Fibroblast of skin of back (primary cell): Measurements from ENCODE around the gene ATP5F1D.

Experiments used
- DNase-seq: peaks from one replicate; pipeline ENCODE4 v3.0.0-alpha.2; 2013

ATP5F1D gene

GRCh38 chr19:1270854-1271527, 29.4 kb downstream of the ATP5F1D start:
- DNase-seq: no peak

DNA sequence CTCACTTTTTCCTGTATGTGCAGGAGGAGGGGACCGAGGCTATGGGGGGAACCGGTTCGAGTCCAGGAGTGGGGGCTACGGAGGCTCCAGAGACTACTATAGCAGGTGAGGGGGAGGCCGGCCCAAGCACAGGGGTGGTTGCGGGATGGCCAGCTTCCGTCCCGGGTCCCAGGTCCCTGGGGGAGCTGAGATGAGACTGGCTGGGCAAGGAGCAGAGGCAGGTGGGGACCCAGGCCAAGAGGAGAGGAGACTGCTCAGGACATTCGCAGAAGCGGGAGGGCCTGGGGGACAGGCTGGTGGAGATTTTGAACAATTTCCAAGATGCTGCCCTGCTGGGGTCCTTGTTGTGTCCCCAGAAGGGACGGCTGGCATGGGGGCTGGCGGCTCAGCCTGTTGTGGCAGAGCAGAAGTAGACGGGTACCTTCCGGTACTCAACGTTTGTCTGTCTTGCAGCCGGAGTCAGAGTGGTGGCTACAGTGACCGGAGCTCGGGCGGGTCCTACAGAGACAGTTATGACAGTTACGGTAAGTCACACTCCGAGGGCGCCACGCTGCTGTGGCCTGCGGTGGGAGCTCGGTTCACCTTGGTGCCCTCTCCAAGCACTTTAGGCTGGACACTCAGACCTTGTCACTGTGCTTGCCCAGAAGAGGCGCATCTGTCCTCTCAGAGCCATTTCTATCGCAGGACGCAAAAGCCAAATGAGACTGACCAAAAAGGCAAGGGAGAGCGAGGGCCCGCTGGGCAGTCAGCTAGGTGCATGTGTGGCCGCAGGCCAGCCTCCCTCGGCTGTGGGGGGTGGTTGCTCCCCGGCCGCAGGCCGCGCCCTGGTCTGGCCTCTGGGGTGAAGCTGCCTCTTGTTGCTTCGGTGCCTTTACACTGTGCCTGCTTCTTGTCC, 30.2 kb downstream of the ATP5F1D start:
- DNase-seq: no peak

- DNase-seq: no peak
Observed at GRCh38 chr19:1272423-1273262, 31.1 kb downstream of the ATP5F1D start.

GRCh38 chr19:1273263-1274041, 31.9 kb downstream of the ATP5F1D start:
- DNase-seq: no peak

DNA sequence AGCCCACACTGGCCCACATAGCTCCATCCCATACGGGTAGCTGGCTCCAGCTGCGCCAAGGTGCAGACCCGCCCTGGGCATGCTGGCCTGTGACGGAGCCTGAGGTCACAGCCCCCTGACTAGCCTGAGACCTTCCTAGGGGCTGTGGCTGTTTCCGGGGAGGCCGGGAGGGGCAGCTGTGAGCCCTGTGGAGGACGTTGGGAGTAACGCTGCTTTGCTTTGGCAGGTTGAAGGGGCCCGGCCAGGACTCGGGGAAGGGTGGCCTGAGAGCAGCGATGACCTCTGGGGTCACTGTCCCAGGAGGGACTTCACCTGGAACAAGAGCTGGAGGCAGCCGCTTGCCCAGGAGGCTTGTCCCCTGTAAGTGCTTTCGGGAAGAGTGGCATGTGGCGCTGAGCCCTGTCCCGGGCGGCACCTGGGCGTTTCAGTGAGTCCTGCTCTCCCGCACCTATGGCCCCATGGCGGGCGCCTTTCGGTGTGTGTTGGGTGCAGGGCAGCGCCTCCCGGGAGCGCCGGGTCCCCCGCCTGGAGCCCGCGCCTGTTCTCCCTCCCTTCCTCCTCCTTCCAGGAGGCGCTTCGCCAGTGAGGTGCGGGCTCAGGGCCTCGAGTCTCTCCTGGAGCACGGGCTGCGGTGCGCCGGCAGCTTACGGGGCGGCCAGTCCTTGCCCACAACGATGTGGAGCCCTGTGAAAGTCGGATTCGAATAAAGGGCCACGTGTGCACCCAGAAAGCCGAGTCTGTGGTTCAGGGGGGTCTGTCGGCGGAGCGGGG, 32.7 kb downstream of the ATP5F1D start:
- no peak for DNase-seq

- DNase-seq: no peak
Observed at GRCh38 chr19:1274852-1275259, 33.3 kb downstream of the ATP5F1D start.

DNA sequence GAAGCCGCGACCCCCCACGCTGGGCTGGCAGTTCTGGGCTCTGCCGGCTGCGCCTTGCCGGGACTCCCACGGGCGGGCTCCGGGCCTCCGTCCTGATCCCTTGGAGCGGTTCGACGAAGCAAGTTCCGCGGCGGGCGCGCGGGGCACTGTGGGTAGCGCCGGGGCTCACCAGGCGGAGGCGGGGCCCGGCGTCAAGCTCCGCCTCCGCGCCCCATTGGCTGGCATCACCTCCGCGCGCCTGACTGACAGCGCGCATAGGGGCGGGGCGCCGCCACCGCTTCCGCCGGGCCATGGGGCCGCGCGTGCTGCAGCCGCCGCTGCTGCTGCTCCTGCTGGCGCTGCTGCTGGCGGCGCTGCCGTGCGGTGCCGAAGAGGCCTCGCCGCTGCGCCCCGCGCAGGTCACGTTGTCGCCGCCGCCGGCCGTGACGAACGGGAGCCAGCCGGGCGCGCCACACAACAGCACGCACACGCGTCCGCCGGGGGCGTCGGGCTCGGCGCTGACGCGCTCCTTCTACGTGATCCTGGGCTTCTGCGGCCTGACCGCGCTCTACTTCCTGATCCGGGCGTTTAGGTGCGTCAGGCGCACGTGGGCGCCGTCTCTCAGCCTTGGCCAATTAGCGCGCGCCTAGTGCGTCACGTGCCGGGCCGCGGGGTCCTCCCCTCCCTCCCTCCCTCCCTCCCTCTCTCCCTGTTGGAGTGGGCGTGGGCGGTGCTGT, 33.9 kb downstream of the ATP5F1D start, which contains the start of gene FAM174C:
Gene FAM174C (plus strand): TSS at position 271 of the 716 bp plus-strand sequence. CDS start 20 bp downstream, at position 291.
- DNase-seq: peak; percentile 96

GRCh38 chr19:1275976-1276627, 34.6 kb downstream of the ATP5F1D start:
- DNase-seq: no peak

DNA sequence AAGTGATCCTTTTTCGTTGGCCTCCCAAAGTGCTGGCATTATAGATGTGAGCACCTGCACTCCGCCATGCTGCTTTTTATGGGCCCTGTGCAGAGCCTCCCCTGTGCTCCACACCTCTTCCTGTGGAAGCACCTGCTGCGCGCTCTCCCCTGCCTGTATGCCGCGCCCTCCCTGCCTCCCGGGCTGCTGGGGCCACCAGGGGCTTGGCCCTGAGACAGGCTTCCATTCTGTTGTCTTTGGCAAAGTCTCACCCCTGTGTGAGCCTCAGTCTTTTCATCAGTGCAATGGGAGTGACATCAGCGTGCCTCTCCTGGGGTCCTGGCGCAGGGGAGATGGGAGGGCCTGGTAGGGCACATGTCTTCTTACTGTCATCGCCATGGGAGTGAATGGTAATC, 35.1 kb downstream of the ATP5F1D start:
- no peak for DNase-seq

- DNase-seq: no peak
Observed at GRCh38 chr19:1277061-1277460, 35.5 kb downstream of the ATP5F1D start.

DNA sequence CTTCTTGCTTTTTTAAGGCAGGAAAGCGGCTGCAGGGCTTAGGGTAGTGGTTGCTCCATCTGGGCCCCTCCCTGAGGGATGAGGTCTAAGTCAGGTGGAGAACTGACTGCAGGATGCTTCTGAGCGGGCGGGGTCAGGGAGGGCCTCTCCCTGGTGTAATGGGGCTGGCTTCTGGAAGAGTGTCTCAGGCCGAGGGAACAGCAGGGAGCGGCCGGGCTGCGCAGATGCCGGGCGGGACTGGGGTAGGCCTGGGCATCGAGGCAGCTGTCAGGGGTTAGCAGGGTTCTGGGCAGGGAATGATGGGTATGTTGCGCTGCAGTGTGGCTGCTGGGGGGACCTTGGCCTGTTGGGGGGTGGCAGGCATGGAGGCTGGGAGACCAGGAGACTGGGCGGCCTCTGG, 36.5 kb downstream of the ATP5F1D start:
- DNase-seq: no peak

GRCh38 chr19:1278713-1279660, 37.4 kb downstream of the ATP5F1D start:
- DNase-seq: no peak

DNA sequence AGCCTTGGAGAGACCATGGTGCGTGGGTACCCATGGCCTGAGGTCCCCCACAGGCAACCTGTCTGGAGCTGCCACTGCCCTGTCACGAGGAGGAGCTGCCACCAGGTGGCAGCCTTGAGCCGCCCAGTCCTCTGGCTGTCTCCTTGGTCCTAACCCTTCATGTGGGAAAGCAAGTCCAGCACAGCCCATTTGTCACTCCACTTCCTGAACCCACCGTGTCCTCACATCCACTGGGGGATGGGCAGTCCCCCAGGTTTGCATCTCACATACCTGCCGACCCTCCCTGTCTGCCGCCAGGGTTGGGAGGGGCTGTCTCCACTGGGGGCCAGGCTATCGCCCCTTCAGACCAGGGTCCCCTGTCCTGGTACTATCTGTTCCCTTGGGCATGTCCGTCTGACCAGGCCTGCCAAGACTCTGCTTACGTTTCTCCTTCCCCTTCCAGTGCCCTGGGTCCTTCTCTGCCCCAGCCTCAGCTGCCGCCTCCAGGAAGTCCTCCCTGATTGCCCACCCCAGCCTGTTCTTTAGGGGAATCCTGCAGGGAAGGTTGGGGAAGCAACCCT, 38.3 kb downstream of the ATP5F1D start:
- peak; percentile 75 for DNase-seq

DNA sequence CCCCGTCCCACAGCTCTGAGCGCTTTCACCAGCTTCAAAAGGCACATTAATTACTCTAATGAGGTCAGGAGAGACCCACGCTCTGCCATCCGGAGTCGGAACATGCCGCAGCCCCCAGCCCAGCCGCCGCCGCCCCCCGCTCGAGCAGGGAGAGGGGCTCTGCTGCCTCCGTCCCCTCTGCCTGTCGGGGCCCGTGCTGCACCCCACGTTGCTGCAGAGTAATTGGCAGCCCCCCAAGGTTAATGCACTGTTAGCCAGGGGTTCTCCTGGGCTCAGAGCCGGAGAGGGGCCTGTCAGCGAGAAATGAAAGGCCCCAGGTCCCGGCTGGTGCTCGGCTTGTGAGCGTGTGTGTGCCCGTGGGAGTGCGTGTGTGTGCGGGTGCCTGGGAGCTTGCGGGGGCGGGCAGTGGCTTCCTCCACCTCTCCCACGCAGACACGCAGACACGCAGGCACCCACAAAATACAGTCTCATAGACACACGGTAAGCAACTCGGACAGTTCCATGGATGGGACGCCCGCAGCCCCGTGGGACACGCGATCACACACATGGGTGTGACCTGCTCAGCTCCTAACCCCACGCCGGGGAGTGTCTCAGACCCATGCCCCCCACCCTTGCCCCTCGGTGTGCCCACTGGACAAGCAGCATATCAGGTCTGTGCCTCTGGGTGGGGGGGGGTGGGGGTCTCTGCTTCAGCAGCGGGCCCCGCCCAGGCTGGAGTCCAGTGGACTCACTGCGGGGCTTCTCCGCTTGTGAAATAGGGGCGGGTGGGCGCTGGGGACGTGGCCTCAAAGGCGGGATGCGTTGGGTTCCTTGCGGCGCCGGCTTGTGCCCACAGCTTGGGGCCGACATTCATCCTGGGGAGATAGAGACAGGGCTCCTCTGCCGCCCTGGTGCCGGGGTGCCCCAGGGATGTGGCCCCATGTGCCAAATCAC, 39.4 kb downstream of the ATP5F1D start:
- no peak for DNase-seq

GRCh38 chr19:1281569-1282287, 40.2 kb downstream of the ATP5F1D start:
- no peak for DNase-seq

DNA sequence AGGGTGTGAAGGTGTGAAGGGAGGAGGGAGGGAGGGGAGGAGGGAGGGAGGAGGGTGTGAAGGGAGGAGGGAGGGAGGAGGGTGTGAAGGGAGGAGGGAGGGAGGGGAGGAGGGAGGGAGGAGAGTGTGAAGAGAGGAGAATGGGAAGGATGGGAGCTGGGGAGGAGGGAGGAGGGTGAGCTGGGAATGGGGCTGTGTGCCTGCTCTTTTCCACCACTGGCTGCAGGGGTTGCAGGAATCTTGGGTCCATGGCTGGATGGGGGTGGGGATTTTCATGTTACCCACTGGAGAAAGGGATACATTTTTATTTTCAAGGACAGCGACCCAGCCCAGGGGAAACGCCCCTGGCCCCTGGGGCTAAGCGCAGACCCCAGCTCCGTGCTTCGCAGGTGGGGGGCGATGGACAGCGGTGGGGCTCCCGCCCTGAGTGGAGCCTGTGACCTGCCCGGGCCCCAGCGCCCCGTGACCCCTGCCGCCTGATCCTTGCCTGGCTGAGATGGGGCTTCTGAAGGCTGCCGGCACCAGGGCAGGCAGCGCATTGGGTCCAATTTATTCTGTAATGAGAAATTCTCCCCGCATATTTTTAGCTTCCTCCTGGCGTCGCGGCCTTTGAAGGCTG, 41.1 kb downstream of the ATP5F1D start:
- no peak for DNase-seq
